ENCODE data around the gene GLT6D1. TPM values are rescaled to one million over a fixed set of nuclear protein-coding genes. Genes with fewer than 3 reads are reported as not detected.

Gene GLT6D1
- total and polyA plus RNA-seq, 2 of the 8 experiments (the other 6 are each of a cell fraction or from before 2014, with no cell fraction given): 1.3 to 2.1 TPM

GRCh38 chr9:135574943-135575342, 64.4 kb downstream of the GLT6D1 start:
- Histone ChIP-seq H3K23ac (ENCODE audit: insufficient read length) (no peak overlapping the region), H4K91ac (replicated peaks; ENCODE audit: insufficient read length, low read length) (no peak overlapping the region), H4K8ac (ENCODE audit: extremely low read depth, insufficient read depth, low read length) (no peak overlapping the region), H3K23me2 (ENCODE audit: low read depth, low read length) (peaks cover 25% of the 10 kb centered on the region; the same call in 1 of the 2 replicates), H3K27ac (ENCODE audit: low read depth, low read length) (no peak overlapping the region), H2BK20ac (ENCODE audit: low read length) (no peak overlapping the region), H3K27me3 (replicated peaks in 1 of 4; ENCODE audit: control insufficient read depth in 3 of 4, extremely low read depth in 1 of 4, insufficient read depth in 3 of 4, low read length in 3 of 4) (no peaks in the 10 kb centered on the region), H2BK5ac (ENCODE audit: low read depth, low read length) (no peak overlapping the region), H4K20me1 (replicated peaks in 1 of 2; ENCODE audit: control insufficient read depth in 1 of 2, insufficient read depth in 2 of 2, low read length in 2 of 2) (peaks cover 0 to 4% of the 10 kb centered on the region in 2 experiments), H2BK120ac (replicated peaks; ENCODE audit: low read depth, low read length) (no peak overlapping the region), H3K4me3 (ENCODE audit: extremely low read depth in 1 of 4, insufficient read depth in 2 of 4, low read depth in 3 of 4, low read length in 4 of 4) (no peak overlapping the region), H3K9me3 (ENCODE audit: insufficient read depth in 2 of 2, low read depth in 1 of 2, low read length in 1 of 2) (no peaks in the 10 kb centered on the region), H2AFZ (ENCODE audit: low read length) (no peak overlapping the region), H3K36me3 (ENCODE audit: control insufficient read depth in 2 of 4, insufficient read depth in 4 of 4, low read length in 3 of 4) (no peaks in the 10 kb centered on the region), H3K18ac (ENCODE audit: extremely low read depth, low read length) (no peak overlapping the region), H3K14ac (ENCODE audit: insufficient read length) (no peak overlapping the region), H3K4me2 (ENCODE audit: insufficient read depth in 1 of 2, low read depth in 2 of 2, low read length in 2 of 2) (no peak overlapping the region), H3K56ac (replicated peaks; ENCODE audit: insufficient read length, low read depth, low read length) (no peak overlapping the region), H3K9ac (replicated peaks in 1 of 4; ENCODE audit: extremely low read depth in 1 of 4, low read depth in 3 of 4, low read length in 3 of 4) (no peak overlapping the region), H2BK15ac (ENCODE audit: low read length) (no peak overlapping the region), H2BK12ac (ENCODE audit: low read depth, low read length) (no peak overlapping the region), H4K5ac (ENCODE audit: insufficient read length, low read depth, low read length) (no peak overlapping the region), H3K79me2 (ENCODE audit: control insufficient read depth in 1 of 2, insufficient read depth in 2 of 2, low read length in 2 of 2) (no peaks in the 10 kb centered on the region), H3K4me1 (replicated peaks in 1 of 4; ENCODE audit: control insufficient read depth in 3 of 4, insufficient read depth in 4 of 4, low read length in 3 of 4) (0 out of 7 replicates have a peak, but pooled peaks cover 0 to 3% (median 0%) of the 10 kb centered on the region in 4 experiments), H3K4ac (replicated peaks; ENCODE audit: insufficient read length, low read depth, low read length) (no peak overlapping the region), H3K79me1 (ENCODE audit: low read depth, low read length) (no peaks in the 10 kb centered on the region), H2AK5ac (ENCODE audit: low read depth, low read length) (no peak overlapping the region)
- DNase-seq (ENCODE audit: low read depth in 1 of 2, low spot score in 2 of 2) (no peak), FAIRE-seq (no peak)
- ChIA-PET POLR2A (ENCODE audit: partially characterized antibody) (no interaction called here), CTCF (ENCODE audit: partially characterized antibody) (interaction anchor here (1.3 kb wide), 1 partner anchor 41 kb away, joined by 3 read pairs; no protein-coding TSS in a partner anchor)
- WGBS, 2 experiments (ENCODE audit: extremely low coverage in 1 of 2, insufficient coverage in 1 of 2, insufficient read length in 1 of 2, insufficient replicate concordance in 2 of 2, low coverage in 1 of 2, low lambda C conversion rate in 2 of 2, missing lambda C conversion rate in 1 of 2): 93% methylated on average over 15 of the region's 15 CpGs; no CpG with 5 or more reads in 1 of the 2 experiments
- TF ChIP-seq, protein P1, sequence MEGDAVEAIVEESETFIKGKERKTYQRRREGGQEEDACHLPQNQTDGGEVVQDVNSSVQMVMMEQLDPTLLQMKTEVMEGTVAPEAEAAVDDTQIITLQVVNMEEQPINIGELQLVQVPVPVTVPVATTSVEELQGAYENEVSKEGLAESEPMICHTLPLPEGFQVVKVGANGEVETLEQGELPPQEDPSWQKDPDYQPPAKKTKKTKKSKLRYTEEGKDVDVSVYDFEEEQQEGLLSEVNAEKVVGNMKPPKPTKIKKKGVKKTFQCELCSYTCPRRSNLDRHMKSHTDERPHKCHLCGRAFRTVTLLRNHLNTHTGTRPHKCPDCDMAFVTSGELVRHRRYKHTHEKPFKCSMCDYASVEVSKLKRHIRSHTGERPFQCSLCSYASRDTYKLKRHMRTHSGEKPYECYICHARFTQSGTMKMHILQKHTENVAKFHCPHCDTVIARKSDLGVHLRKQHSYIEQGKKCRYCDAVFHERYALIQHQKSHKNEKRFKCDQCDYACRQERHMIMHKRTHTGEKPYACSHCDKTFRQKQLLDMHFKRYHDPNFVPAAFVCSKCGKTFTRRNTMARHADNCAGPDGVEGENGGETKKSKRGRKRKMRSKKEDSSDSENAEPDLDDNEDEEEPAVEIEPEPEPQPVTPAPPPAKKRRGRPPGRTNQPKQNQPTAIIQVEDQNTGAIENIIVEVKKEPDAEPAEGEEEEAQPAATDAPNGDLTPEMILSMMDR (IDR thresholded peaks at IDR 0.05; ENCODE audit: control extremely low read depth in 1 of 3, insufficient read depth in 1 of 3, low read depth in 1 of 3, low read length in 3 of 3): no peak
- no peak for TF ChIP-seq BACH1 (IDR thresholded peaks at IDR 0.05; ENCODE audit: low read length)
- TF ChIP-seq JUND (IDR thresholded peaks at IDR 0.05; ENCODE audit: low read length): no peak
- no peak for TF ChIP-seq KDM4A (IDR thresholded peaks at IDR 0.05; ENCODE audit: low read depth, low read length, severe bottlenecking)
- TF ChIP-seq NANOG (IDR thresholded peaks at IDR 0.05; ENCODE audit: insufficient read depth, low read depth, low read length, poor library complexity, severe bottlenecking): no peak
- no peak for TF ChIP-seq TEAD4 (IDR thresholded peaks at IDR 0.05; ENCODE audit: low read depth, low read length)
- no peak for TF ChIP-seq KDM1A (IDR thresholded peaks at IDR 0.05; ENCODE audit: borderline replicate concordance, low read length)
- no peak for TF ChIP-seq POLR2AphosphoS5 (IDR thresholded peaks at IDR 0.05; ENCODE audit: low read depth, low read length)
- no peak for TF ChIP-seq SAP30 (IDR thresholded peaks at IDR 0.05; ENCODE audit: insufficient read depth, insufficient replicate concordance, low read length)
- TF ChIP-seq SP2 (IDR thresholded peaks at IDR 0.05; ENCODE audit: low read length): no peak
- no peak for TF ChIP-seq SUZ12 (IDR thresholded peaks at IDR 0.05; ENCODE audit: low read length)
- no peak for TF ChIP-seq FOSL1 (IDR thresholded peaks at IDR 0.05; ENCODE audit: insufficient read depth, low read depth, low read length)

Data from H1 (cell line).